Skeletal muscle cell (primary cell): ENCODE data around the gene TWIST1.
A peak's percentile ranks its signal among the peaks of the same experiment; 100 is the strongest.

Source experiments
- DNase-seq: peaks from one replicate; pipeline ENCODE4 v3.0.0-alpha.2; 2010; ENCODE audit warnings: low read depth
- H3K4me3 ChIP-seq: 2 replicates; pipeline ENCODE4 v1.5.1; 2011; ENCODE audit warnings: low read depth, mild to moderate bottlenecking, control low read depth, low read length, moderate library complexity

TWIST1 gene

GRCh38 chr7:19114551-19114855, 2.9 kb downstream of the TWIST1 start:
- peak overlapping the region; percentile 98 for H3K4me3 ChIP-seq
- no peak for DNase-seq

GRCh38 chr7:19113855-19114550, 3.4 kb downstream of the TWIST1 start:
- peak overlapping the region; percentile 98 for H3K4me3 ChIP-seq
- no peak for DNase-seq

GRCh38 chr7:19113002-19113350, 4.5 kb downstream of the TWIST1 start:
- peak overlapping the region; percentile 7 for H3K4me3 ChIP-seq
- no peak for DNase-seq

DNA sequence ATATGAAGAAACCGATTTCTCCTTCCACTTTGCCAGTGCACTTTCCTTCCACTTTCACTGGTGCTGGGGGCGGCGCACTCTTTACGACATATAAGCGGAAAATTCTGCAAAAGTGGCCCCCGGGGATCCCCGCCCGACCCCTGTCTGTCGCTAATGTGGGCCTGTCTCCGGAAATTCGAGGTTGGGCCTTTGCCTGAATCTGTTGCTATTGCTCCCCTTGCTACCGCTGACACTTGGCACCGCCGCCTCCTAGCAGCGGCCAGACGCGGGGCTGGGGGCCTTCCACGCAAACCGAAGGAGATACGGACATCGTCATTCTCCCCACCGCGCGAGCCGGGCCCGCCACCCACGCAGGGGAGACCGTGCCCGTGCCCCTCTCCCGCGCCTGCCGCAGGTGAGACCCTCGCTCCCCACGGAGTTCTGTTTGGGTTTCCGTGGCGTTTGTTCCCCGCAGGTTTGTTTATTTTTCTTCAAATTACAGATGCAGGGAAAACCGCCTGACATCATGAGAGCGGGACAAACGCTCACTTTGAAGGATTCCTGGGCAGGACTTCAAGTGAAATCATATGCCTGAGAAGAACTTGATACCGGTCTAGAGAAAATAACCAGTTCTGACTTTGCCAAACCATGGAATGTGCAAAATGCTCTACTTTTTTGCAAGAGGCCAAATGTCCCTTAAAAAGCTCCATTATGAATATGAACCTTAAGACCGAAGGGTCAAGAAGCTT, 5.0 kb downstream of the TWIST1 start:
- DNase-seq, result no peak

GRCh38 chr7:19111474-19112273, 5.8 kb downstream of the TWIST1 start:
- peak overlapping the region; percentile 21 for H3K4me3 ChIP-seq

More for the DNA sequence above, 5.0 kb downstream of the TWIST1 start:
- peak overlapping the region; percentile 21 for H3K4me3 ChIP-seq

DNA sequence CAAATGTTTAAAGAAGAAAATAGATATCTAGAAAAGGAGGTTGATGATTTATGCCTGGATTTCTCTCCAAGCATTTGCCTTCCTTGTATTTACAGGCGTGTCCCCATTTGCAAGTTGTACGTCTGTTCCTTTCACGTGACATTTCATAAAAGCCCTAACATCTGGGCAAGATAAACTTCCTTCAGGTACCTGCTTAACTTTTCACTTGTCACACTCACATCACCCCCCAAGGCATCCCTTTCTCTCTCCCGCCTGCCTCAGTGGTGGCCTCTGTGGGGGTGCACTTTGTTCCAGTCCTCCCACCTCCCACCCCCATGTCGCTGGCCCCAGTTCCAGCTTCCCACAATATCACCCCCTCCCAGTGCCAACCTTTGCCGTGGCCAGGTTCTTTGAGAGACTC, 6.7 kb downstream of the TWIST1 start:
- no peak overlapping the region for H3K4me3 ChIP-seq
- no peak for DNase-seq

More at GRCh38 chr7:19111474-19112273, 5.8 kb downstream of the TWIST1 start:
- no peak for DNase-seq

DNA sequence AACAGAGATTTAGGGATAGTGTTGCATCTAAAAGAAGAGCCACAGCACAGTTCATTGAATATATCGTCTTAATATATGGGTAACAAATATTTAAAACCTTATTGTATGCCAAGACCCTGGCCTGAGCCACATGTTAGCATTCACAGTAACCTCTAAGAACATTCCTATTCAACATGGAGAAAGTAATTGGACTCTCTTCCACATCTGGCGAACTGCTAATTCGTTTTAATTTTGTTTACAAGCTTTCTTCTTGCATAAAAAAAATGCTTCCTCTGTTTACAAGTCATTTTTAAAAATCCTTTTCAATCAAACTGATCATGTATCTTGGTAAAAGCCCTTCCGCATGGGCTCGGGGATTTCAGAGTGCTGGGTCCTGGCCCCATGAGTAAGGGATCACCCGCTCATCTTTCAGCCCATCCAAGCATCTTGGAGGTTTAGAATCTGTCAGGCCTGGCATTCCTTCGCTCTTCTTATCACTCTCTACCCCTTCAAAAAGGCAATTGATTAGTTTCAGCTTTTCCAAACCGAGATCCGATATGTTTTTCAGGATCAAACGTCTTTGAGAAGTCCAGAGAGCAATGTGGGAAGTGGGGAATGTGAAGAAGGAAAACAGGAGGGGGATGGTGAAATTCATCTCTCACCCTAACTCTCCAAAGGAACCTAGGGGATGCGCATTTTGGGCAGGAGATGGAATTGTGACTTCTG, 7.3 kb downstream of the TWIST1 start:
- no peak overlapping the region for H3K4me3 ChIP-seq
- no peak for DNase-seq

DNA sequence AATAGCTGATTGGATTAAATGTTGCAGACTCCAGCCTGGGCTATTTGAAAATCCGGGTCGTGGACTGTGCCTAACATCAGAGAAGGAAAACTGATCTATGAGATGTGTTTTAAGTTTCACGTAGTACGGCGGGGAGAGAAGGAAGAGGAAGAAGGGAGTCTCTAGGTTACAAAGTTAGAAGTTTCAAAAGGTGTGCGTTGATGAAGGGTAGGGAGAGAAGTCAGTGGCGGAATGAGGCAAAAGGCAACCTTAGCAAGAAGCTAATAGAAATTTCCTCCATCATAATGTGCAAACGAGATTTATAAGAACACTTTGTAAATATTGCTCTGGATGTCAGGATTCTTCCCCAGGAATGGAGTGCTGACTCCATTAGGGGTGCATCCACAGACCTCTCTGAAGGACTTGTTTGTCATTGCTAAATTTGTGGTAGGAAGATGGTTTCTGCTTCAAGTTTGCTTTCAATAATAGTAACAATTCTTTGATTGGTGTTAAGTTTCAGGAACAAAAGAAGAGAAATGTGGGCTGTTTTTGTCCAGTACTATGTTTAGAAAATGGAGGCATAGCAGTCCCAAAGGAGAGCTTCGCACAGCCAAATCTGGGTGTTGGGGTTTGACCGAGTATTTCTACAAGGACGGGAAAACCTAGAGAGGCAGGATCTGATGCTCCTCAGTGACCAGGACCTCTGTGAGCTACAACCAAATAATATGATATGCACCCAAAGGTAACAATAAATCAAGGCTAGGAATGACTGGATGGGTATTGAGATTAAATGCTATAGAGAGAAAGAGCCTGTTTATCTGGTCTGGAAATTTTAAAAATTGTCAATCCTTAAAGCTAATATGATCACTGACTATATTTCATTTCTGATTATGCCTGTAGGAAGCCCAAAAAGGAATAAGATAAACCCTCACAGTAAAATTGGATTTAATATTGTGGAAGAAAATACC, 8.2 kb downstream of the TWIST1 start:
- DNase-seq, result no peak
- no peak overlapping the region for H3K4me3 ChIP-seq

GRCh38 chr7:19107356-19108146, 9.9 kb downstream of the TWIST1 start:
- DNase-seq, result no peak
- H3K4me3 ChIP-seq, result peak overlapping the region; percentile 54

DNA sequence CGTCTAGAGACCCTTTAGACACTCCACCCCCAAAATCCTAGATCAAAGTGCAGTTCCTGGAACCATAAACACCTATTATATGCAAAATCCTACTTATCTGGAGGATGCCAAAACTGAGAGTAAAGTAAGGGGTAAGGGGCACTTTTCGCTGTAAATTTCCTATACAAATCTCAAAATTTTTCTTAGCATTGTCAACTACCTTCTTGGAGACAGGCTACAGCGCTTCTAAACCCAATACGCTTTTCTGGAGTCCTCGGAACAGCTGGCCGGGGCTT, 10.4 kb downstream of the TWIST1 start:
- peak overlapping the region; percentile 54 for H3K4me3 ChIP-seq

GRCh38 chr7:19106241-19107080, 11.0 kb downstream of the TWIST1 start:
- peak overlapping the region; percentile 54 for H3K4me3 ChIP-seq
- DNase-seq, result no peak

More for the DNA sequence above, 10.4 kb downstream of the TWIST1 start:
- no peak for DNase-seq

DNA sequence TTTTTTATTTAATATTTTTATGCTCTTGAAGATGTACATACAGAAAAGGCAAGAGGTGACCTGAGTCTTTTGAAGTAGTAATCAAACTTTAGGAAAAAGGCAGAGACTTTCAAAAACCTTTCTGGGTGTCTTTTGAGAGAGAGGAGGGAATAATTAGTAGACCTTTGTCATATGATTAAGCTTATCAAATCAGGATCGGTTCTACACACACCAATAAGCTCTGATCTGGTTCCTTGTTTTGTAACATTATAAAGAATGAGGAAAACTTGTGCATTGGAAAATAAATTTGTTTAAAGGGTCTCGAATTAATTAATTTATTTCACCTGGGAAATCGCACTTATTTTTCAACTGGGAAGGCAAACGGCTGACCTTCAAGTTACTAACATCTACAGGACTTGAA, 11.9 kb downstream of the TWIST1 start:
- no peak for DNase-seq
- H3K4me3 ChIP-seq, result no peak overlapping the region

GRCh38 chr7:19104811-19105210, 12.6 kb downstream of the TWIST1 start:
- H3K4me3 ChIP-seq, result no peak overlapping the region

GRCh38 chr7:19102884-19103283, 14.6 kb downstream of the TWIST1 start:
- DNase-seq, result no peak
- no peak overlapping the region for H3K4me3 ChIP-seq

More at GRCh38 chr7:19104811-19105210, 12.6 kb downstream of the TWIST1 start:
- no peak for DNase-seq

DNA sequence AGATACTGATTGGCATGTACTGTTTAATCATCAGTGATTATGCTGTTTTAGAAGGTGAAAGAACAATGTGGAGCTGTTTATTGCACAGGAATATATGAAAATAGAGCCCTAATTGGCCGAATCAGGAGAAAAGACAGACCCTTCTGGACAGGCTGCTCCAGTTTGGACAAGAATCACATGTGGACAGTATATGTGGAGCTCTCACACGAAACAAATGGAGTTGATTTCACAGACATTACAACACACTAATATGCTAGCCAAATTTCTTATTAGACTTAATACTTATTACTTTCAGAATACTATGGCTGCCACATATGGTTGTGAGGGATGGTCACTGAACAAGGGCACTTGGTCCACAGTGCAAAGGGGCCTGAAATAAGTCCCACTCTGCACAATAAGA, 15.5 kb downstream of the TWIST1 start:
- DNase-seq, result no peak
- H3K4me3 ChIP-seq, result no peak overlapping the region

DNA sequence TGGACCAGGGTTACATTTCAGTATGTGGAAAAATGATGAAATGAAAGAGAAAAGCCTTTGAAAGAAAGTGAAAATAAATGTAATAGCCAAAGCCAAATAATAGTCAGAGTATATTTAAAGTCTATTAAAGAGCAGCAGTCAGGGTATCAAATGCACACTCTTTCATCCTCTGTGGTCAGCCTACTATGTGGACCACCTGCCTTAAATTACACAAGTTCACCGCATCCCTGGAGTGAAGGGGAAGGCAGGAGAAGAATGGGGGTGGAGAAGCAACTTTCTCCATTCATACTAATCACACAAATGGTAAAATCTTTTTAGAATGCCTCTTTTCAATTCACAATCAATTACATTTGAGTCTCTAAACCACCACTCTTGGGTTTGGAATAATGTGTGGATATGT, 16.0 kb downstream of the TWIST1 start:
- no peak for DNase-seq
- no peak overlapping the region for H3K4me3 ChIP-seq

GRCh38 chr7:19099924-19100323, 17.5 kb downstream of the TWIST1 start:
- DNase-seq, result no peak
- no peak overlapping the region for H3K4me3 ChIP-seq
